OCI-LY1 (cell line): Measurements from ENCODE around the gene SS18L1.

Experiments used
- H2AFZ ChIP-seq: fragments of 200-600 bp; sonication (generic), shearing (Covaris generic); 2 replicates; pipeline ENCODE4 v1.6.0; 2014; ENCODE audit warnings: antibody characterized with exemption, mild to moderate bottlenecking, low read length
- H3F3A ChIP-seq: fragments of 200-600 bp; sonication (generic), shearing (Covaris generic); 2 replicates; pipeline ENCODE4 v1.6.0; 2014; ENCODE audit warnings: mild to moderate bottlenecking, antibody characterized with exemption, low read length, moderate library complexity; ENCODE audit not compliant: insufficient read depth
- H3K27ac ChIP-seq: fragments of 200-600 bp; sonication (generic); 2 replicates; pipeline ENCODE4 v1.5.1; 2014; ENCODE audit warnings: low read length, mixed run types, mild to moderate bottlenecking, low read depth; ENCODE audit not compliant: poor library complexity, severe bottlenecking
- H3K27me3 ChIP-seq: fragments of 200-600 bp; sonication (generic); 2 replicates; pipeline ENCODE4 v1.6.0; 2014; ENCODE audit warnings: antibody characterized with exemption, mild to moderate bottlenecking, low read length, moderate library complexity; ENCODE audit not compliant: insufficient read depth
- H3K36me3 ChIP-seq: fragments of 200-600 bp; sonication (generic); 2 replicates; pipeline ENCODE4 v1.6.1; 2014; ENCODE audit warnings: mild to moderate bottlenecking, antibody characterized with exemption, low read length, moderate library complexity, mixed read lengths; ENCODE audit not compliant: insufficient read depth
- H3K4me1 ChIP-seq: fragments of 200-600 bp; sonication (generic); 2 replicates; pipeline ENCODE4 v1.5.1; 2014; ENCODE audit warnings: mild to moderate bottlenecking, low read length, moderate library complexity; ENCODE audit not compliant: insufficient read depth, severe bottlenecking
- H3K4me2 ChIP-seq: fragments of 200-600 bp; sonication (generic), shearing (Covaris generic); 2 replicates; pipeline ENCODE4 v1.6.1; 2014; ENCODE audit warnings: low read length
- H3K4me3 ChIP-seq: fragments of 200-600 bp; sonication (generic); 2 replicates; pipeline ENCODE4 v1.5.1; 2014; ENCODE audit warnings: low read length, low read depth, mild to moderate bottlenecking, mixed read lengths; ENCODE audit not compliant: poor library complexity, severe bottlenecking
- H3K79me2 ChIP-seq: fragments of 200-600 bp; shearing (Covaris generic); 2 replicates; pipeline ENCODE4 v1.6.1; 2016; ENCODE audit warnings: mixed run types, low read length, mixed read lengths; ENCODE audit not compliant: insufficient read depth
- H3K9ac ChIP-seq: fragments of 200-600 bp; sonication (generic), shearing (Covaris generic); 2 replicates; pipeline ENCODE4 v1.6.1; 2014; ENCODE audit warnings: mild to moderate bottlenecking, low read length, mixed read lengths
- H3K9me2 ChIP-seq: fragments of 200-600 bp; sonication (generic), shearing (Covaris generic); 2 replicates; pipeline ENCODE4 v1.6.1; 2014; ENCODE audit warnings: low read depth, mild to moderate bottlenecking, low read length, mixed read lengths
- H3K9me3 ChIP-seq: fragments of 200-600 bp; shearing (Covaris generic); 2 replicates; pipeline ENCODE4 v1.6.1; 2014; ENCODE audit warnings: low read length, mixed read lengths
- H4K20me1 ChIP-seq: fragments of 200-600 bp; sonication (generic), shearing (Covaris generic); 2 replicates; pipeline ENCODE4 v1.6.0; 2016; ENCODE audit warnings: mild to moderate bottlenecking, low read length; ENCODE audit not compliant: insufficient read depth
- EZH2 ChIP-seq: fragments of 200-600 bp; sonication (generic), shearing (Covaris generic); IDR thresholded peaks from 2 replicates; pipeline ENCODE4 v1.8.0; 2017; ENCODE audit warnings: borderline replicate concordance, mixed run types, mild to moderate bottlenecking, antibody characterized with exemption, low read length, moderate library complexity, mixed read lengths
- TF ChIP-seq, protein P1 (sequence below): fragments of 200-600 bp; sonication (generic), shearing (Covaris generic); IDR thresholded peaks from 2 replicates; pipeline ENCODE4 v1.5.1; 2017; ENCODE audit warnings: mild to moderate bottlenecking, antibody characterized with exemption, low read length, moderate library complexity, mixed read lengths

Gene SS18L1

DNA sequence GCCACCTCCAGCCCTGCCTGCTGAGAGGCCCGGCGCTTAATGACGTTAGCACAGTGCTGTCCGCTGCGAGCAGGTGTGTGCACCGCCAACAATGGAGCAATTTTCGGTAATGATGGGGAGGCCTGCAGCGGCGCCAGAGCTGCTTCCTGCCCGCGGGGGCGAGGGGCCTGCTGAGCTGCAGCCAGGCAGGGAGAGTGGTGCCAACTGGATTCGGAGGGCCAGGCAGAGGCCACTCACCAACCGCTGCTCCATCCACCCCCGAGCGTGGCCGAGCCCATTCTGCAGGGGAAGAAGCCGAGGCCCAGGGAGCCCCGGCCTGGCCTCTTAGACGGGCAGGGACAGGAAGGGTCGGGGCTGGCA is 66.9 kb downstream of the SS18L1 start:
- no peaks in the 10 kb centered on the region for H4K20me1 ChIP-seq

DNA sequence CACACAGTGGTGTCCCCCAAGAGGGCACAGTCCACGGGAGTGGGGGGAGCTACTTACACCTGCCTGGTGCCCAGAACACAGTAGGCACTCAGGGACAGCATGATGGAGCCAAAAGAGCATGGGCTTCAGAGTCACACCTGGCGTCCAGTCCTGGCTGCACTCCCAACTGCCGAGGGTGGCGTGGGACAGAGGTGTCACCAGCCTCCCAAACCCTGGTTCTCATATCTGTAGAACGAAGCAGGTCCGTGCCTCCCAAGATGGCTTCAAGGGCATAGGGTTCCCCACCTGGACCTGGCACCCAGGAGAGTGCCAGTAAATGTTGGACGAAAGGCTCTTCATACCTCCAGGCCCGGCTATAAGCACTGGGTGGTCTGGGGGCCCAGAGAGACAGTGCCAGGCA is 67.6 kb downstream of the SS18L1 start:
- Histone ChIP-seq H3K27me3 (no peaks in the 10 kb centered on the region), H2AFZ (no peak overlapping the region), H3K36me3 (no peaks in the 10 kb centered on the region), H3K9me3 (no peaks in the 10 kb centered on the region), H4K20me1 (no peaks in the 10 kb centered on the region), H3K9ac (no peak overlapping the region), H3K27ac (no peak overlapping the region), H3K4me3 (no peak overlapping the region), H3K4me1 (no peaks in the 10 kb centered on the region), H3K4me2 (no peak overlapping the region), H3K79me2 (no peaks in the 10 kb centered on the region), H3F3A (no peaks in the 10 kb centered on the region), H3K9me2 (no peaks in the 10 kb centered on the region)
- TF ChIP-seq, protein P1, sequence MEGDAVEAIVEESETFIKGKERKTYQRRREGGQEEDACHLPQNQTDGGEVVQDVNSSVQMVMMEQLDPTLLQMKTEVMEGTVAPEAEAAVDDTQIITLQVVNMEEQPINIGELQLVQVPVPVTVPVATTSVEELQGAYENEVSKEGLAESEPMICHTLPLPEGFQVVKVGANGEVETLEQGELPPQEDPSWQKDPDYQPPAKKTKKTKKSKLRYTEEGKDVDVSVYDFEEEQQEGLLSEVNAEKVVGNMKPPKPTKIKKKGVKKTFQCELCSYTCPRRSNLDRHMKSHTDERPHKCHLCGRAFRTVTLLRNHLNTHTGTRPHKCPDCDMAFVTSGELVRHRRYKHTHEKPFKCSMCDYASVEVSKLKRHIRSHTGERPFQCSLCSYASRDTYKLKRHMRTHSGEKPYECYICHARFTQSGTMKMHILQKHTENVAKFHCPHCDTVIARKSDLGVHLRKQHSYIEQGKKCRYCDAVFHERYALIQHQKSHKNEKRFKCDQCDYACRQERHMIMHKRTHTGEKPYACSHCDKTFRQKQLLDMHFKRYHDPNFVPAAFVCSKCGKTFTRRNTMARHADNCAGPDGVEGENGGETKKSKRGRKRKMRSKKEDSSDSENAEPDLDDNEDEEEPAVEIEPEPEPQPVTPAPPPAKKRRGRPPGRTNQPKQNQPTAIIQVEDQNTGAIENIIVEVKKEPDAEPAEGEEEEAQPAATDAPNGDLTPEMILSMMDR, result no peak
- no peak for TF ChIP-seq EZH2

More for the DNA sequence above, 66.9 kb downstream of the SS18L1 start:
- H3K9me2 ChIP-seq, result no peaks in the 10 kb centered on the region
- H3K4me2 ChIP-seq, result no peak overlapping the region
- H3K79me2 ChIP-seq, result no peaks in the 10 kb centered on the region
- H3K4me1 ChIP-seq, result no peaks in the 10 kb centered on the region
- no peak overlapping the region for H3K9ac ChIP-seq
- H3K27me3 ChIP-seq, result no peaks in the 10 kb centered on the region
- no peaks in the 10 kb centered on the region for H3K9me3 ChIP-seq
- no peak overlapping the region for H2AFZ ChIP-seq
- no peak overlapping the region for H3K27ac ChIP-seq
- no peaks in the 10 kb centered on the region for H3K36me3 ChIP-seq
- H3K4me3 ChIP-seq, result no peak overlapping the region
- H3F3A ChIP-seq, result no peaks in the 10 kb centered on the region
- TF ChIP-seq, protein P1, result no peak
- TF ChIP-seq EZH2, result no peak

DNA sequence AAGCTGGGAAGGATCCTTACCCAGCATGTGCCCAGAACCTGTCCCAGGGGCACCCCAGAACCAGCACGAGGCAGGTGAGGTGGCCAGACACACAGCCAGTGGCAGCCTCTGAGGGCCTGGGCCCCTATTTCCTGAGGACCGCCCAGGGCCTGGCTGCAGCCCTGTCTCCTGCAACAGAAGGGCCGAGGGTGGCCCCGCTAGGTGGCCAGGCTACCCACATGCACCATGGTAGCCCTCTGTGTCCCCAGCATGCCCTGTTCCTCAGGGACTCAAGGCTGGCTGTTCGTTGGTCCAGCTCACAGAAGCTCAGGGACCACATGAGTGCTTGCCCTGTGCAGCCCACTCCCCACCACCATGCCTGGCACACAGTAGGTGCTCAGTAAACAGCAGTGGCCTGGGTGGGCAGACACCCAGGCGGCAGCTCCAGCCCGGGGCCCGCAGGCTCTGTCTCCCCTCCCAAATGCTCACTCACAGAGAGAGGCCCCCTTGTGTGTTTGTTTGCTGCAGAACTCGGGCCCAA is 68.3 kb downstream of the SS18L1 start:
- Histone ChIP-seq H4K20me1 (no peaks in the 10 kb centered on the region), H3K36me3 (no peaks in the 10 kb centered on the region), H3K27ac (no peak overlapping the region), H3K4me3 (no peak overlapping the region), H3K4me2 (no peak overlapping the region), H3K9me3 (no peaks in the 10 kb centered on the region), H2AFZ (no peak overlapping the region), H3K9ac (no peak overlapping the region), H3K79me2 (no peaks in the 10 kb centered on the region), H3K27me3 (no peaks in the 10 kb centered on the region), H3K4me1 (no peaks in the 10 kb centered on the region), H3F3A (no peaks in the 10 kb centered on the region), H3K9me2 (no peaks in the 10 kb centered on the region)
- TF ChIP-seq, protein P1, result no peak
- TF ChIP-seq EZH2, result no peak
